ENCODE results near the gene BMAL1.

GRCh38 chr11:13302420-13302958 is 24.9 kb downstream of the BMAL1 start:
- TF ChIP-seq, protein P1, sequence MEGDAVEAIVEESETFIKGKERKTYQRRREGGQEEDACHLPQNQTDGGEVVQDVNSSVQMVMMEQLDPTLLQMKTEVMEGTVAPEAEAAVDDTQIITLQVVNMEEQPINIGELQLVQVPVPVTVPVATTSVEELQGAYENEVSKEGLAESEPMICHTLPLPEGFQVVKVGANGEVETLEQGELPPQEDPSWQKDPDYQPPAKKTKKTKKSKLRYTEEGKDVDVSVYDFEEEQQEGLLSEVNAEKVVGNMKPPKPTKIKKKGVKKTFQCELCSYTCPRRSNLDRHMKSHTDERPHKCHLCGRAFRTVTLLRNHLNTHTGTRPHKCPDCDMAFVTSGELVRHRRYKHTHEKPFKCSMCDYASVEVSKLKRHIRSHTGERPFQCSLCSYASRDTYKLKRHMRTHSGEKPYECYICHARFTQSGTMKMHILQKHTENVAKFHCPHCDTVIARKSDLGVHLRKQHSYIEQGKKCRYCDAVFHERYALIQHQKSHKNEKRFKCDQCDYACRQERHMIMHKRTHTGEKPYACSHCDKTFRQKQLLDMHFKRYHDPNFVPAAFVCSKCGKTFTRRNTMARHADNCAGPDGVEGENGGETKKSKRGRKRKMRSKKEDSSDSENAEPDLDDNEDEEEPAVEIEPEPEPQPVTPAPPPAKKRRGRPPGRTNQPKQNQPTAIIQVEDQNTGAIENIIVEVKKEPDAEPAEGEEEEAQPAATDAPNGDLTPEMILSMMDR (IDR thresholded peaks at IDR 0.05; ENCODE audit: low read length), result no peak
- TF ChIP-seq EZH2 (IDR thresholded peaks at IDR 0.05; ENCODE audit: borderline replicate concordance, low read length), result no peak

Data from OCI-LY1 (cell line).